ENCODE measurements around the gene KLF18.
"Not testable (repeated sequence)": the region's sequence is repeated elsewhere in the genome, so short reads cannot be mapped to it uniquely, and the experiment has no call there.

Gene KLF18

DNA sequence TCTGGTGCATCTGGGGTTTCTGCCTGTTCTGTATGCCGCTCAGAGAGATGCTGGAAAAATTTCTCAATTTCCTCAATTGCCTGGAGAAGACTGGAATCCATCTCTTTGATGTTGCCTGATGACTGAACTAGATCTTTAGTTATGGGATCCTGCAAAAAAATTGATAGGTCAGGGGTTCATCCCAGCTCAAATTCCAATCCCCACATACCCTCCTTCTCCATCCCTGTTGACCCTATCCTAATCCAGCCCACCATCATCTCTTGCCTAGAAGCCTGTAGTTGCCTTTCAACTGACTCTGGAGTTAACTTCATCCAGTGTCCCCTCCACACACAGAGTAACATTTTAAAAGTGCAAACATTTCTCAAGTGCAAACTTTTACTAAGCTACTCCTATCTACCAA is at the start of gene KLF18:
KLF18 (minus strand) TSS at position 101 of the 400 bp plus-strand sequence; CDS start at position 101, 0 bp downstream.
- no peak for FAIRE-seq

DNA sequence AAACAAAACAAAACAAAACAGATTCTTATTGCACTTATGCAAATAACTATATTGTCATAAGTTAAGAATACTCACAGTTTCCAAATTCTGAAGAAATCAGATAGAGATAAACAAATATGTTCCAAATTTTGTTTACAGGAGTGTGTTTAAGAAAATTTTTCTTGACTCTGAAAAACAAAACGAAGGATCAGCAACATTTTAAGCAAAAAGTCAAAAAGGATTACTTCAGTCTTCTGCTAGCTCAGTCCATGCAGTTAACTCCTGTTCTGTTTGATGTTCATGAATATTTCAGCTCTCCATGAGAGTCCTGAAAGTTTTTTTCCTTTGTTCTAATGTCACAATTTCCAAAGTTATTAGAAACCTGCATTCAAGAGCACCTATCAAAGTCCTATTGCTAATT is 33.2 kb upstream of the KLF18 start:
- no peak for FAIRE-seq

DNA sequence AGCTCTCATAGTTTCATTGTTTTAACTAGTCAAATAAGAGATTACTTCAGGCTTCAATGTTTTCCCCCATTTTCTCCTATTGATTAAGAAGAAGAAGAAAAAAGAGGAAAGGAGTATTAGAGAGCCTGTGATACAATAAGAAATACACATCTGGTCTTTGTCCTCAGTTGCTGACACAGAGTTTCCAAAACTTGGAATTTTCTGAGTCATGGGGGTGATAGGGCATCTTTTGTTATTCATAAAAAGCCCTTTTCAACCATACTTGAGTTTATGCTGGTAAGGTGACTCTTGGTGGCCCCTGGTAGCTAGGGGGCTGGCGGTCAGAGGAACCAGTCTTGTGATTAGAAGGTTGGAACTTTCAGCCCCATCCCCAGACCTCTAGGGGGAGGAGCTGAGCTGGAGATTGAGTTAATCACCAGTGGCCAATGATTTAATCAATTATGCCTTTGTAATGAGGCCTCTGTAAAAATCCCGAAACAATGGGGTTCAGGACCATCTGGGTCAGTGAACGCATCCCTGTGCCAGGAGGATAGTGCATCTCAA is 28.9 kb upstream of the KLF18 start:
- no peak for FAIRE-seq

DNA sequence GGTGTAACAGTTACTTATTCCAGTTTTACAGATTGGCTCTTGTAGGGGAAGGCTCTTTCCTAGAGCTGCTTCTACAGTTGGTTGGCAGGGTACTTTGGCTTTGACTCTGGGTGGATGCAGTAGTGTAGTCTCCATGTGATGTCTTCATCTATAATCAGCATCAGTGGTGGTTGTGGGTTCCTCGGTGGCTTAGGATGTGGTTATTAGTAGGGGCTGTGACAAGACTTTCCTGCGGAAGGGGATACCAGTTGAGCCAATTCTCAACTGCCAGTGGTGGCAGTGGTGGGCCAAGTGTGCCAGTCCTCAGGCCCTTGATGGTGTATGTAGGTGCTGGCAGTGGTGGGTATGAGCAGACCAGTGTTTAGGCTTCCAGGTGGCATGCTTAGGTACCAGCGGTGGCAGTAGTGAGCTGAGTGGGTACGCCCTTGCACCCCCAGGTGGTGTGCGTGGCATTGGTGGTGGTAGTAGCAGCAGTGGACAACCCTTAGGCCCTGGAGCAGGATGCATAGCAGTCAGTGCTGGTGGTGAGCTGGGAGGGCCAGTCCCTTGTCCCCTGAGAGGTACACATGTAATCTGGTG is 27.2 kb upstream of the KLF18 start:
- FAIRE-seq = no peak

DNA sequence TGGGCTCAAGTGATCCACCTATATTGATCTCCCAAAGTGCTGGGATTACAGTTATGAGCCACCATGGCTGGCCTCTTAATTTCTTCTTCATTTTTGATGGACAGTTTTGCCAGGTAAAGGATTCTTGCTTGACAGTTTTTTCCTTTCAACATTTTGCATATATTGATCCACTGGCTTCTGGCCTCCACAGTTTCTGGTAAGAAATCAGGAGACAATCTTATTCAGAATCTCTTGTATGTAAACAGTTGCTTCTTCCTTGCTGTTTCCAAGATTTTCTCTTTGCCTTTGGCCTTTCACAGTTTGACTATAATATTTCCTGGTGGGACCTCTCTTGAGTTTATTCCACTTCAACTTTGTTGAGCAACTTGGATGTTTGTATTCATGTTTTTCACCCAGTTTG is 20.1 kb upstream of the KLF18 start:
- no peak for FAIRE-seq

DNA sequence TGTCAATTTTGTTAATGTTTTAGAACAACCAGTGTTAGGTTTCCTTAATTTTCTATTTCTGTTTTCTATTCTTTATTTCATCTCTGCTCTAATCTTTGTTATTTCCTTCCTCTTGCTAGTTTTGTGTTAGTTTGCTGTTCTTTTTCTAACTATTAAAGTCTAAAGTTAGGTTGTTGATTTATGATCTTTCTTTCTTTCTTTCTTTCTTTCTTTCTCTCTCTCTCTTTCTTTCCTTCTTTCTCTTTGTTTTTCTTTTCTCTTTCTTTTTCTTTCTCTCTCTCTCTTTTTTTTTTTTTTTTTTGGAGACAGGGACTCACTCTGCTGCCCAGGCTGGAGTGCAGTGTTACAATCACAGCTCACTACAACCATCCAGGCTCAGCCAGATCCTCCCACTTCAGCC is 17.4 kb upstream of the KLF18 start:
- no peak for FAIRE-seq

DNA sequence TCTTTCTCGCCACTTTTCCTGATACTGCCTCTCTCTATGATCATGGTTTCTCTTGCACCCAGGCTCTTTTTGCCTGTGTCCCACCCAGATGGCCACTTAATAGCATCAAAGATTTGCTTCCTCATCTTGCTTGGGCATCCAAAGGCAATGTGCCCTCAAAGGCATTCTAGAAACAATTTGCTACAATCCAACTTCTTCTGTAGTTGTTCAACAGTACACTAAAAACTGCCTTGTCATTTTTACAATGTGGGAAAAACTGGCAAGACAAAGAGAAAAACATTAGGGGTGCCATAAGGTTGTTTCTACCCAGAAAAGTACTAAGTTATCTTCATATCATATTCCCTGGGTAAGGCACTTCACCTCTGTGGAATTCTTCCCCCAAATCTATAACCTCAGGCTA is 16.5 kb upstream of the KLF18 start:
- FAIRE-seq = no peak

DNA sequence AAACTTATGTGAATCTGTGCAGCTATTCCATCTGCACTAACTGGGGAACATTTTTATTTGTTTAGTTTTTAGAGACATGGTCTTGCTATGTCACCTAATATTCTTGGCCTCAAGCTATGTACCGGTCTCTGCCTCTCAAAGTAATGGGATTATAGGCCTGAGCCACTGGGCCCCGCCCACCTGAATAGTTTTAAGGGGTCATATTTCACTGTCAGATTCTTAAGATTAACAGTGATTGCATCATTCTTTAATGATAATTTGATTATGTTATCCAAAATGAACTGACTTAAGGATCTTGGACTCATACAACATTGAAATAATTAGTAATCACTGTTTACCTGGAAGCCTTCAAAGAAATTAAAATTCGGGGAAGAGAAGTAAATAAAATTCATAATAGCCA is 12.6 kb upstream of the KLF18 start:
- no peak for FAIRE-seq

DNA sequence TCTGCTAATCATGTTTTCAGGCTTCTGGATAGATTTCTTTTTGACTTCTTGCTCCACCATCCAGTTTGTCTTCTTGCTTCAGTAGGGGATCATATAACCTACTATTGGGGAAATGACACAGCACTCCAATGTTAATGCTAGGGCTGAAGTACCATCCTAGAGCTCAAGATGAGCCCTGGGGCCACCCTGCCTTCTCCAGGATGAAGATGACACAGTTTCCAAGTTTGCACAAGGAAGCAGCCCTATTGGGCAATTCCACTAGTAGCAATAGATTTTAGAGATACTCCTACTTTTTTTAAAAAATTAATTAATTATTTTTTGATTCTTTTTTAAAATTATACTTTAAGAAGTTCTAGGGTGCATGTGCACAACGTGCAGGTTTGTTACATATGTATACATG is 11.3 kb upstream of the KLF18 start:
- no peak for FAIRE-seq

DNA sequence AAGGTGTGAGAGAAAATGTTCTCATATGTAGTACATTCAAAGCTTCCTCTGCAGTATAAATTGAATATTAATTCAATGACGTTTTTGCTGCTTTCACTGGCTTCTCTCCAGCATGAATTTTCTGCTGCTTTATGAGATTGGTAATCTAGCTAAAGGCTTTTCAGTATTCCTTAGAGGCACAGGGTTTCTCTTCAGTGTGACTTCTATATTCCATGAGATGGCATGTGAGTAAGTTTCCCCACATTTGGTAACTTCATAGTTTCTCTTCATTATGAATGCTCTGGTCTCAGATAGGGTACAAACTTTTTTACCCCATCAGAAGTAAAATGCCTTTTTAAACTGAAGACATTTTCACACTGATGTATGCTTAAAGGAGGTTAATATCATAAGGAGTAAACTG is 10.4 kb upstream of the KLF18 start:
- no peak for FAIRE-seq

DNA sequence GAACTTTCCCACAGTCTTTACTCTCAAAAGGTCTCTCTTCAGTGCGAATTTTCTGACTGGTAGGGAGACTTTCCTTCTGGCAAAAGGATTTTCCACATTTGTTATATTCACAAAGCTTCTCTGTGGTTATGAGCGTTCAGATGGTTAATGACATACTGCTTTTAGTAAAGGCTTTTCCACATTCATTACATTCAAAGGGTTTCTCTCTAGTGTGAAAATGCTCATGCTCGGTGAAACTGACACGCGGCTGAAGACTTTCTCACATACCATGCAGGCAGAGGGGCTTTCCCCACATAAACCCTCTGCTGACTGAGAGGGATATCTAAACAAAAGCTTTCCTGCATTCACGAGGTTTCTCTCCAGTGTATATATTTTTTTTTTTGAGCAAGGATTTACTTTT is 9.9 kb upstream of the KLF18 start:
- FAIRE-seq = no peak

DNA sequence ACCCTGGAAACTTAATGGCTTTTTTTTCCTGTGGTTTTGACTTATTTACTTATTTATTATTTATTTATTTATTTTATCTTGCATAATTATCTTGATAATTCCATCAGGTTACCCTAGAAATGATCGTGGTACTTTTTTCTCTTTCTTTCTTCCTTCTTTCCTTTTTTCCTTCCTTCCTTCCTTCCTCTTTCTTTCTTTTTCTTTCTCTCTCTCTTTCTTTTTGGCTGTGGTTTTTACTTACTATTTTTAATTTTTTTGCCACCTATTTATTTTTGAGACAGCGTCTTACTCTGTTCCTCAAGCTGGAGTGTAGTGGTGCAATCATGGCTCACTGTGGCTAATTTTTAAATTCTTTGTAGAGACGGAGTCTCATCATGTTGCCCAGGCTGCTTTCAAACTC is 6.2 kb upstream of the KLF18 start:
- FAIRE-seq = no peak

DNA sequence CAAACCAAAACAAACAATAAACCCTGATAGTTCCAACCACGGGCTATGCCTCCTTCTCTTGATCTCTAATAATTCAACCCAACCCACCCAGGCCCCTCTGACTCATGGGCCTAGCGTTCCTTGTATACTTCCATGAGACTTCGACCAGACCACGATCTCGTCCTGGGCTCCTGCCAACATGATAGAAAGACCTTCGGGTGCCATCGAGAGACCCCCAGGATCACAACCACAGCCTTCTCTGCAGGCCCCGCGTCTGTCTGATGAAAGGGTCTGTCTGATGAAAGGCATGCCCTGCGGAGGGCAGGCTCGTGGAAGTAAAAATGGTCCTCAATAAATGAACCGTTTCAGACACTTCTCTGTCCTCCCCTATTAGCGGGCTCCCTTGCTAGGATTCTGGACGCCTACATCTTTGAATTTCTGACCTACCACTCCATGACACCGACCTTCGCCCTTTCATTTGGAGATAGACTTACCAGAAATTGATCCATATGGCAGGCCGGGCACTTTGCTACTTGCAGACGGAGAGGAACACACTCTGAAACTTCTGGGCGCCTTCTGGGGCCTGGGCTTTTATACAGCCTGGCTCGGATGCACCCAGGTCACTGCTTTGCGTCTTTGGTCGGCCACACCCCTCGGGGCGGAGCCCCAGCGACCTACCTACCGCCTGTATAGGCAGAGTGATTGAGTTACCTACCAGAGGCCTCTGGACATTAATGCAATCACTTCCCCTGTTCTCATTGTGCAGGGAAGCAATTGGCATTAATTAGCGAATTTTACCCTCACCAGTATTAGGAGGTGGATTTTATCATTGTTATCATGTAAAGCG is 5.3 kb upstream of the KLF18 start:
- FAIRE-seq = no peak

DNA sequence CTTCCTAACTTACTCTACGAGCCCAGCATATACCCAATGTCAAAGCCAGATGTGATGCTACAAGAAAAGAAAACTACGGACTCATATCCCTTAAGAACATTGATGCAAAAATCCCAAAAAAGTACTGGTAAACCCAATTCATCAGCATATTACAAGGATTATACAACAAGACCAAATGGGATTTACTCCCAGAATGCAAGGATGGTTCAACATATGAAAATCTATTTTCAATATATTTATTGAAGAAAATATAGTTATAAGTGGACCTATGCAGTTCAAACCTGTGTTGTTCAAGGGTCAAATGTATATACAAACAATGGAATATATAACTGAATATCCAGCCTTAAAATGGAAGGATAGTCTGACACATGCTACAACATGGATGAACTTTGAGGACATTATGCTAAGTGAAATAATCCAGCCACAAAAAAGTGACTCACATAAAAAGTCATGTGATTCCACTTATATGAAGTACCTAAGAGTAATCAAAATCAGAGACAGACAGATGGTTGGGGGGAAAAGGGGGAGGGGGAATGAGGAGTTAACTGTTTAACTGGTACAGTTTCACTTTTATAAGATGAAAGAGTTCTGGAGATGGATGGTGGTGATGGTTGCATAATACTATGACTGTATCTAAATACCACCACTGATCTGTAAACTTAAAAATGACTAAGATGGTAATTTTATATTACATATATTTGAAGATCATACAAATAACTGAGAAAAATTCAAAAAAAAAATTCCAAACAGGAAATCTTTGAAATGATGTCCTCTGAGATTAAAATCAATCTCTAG is 3.7 kb upstream of the KLF18 start:
- no peak for FAIRE-seq

DNA sequence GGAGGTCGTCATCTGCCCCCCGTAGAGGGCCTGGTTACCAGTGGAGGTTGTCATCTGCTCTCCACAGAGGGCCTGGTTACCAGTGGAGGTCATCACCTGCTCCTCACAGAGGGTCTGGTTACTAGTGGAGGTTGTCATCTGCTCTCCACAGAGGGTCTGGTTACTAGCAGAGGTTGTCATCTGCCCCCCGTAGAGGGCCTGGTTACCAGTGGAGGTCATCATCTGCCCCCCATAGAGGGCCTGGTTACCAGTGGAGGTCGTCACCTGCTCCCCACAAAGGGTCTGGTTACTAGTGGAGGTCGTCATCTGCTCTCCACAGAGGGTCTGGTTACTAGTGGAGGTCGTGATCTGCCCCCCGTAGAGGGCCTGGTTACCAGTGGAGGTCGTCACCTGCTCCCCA is 1.9 kb downstream of the KLF18 start:
- not testable (repeated sequence) for FAIRE-seq

DNA sequence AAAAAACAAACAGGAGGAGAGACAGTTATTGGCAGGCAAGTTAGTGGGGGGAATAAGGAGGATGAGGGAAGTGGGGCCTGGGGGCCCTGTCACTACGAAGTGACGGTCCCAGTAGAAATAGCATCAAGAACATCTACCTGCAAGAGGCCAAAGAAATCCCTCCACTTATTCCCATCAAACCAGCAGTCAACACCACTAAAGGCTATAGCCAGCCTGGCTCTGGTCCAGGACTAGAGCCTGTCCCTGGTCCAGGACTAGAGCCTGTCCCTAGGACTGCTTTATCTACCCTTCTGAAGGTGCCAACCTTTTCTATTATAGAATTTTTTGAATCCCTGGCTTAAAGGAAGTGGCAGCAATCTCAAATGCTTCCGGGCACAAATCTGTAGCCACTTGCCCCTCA is 3.2 kb downstream of the KLF18 start:
- FAIRE-seq = no peak

DNA sequence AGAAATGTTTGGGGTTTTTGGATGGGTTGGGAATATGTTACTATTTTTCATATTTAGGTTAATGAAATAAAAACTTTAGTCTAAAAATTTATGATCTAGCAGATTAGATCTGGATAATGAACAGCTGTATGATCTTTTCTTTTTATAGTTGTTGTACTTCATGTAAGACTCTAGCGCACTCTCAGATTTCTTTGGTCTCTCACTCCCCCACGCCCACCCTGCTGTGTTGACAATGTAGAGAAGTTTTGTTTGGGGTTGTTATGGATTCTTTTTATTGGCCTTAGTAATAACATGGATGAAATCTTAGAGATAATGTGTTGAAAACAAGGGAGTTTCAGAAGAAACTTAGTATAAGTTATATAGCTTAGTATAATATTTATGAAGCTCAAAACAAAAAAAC is 5.5 kb downstream of the KLF18 start:
- no peak for FAIRE-seq

DNA sequence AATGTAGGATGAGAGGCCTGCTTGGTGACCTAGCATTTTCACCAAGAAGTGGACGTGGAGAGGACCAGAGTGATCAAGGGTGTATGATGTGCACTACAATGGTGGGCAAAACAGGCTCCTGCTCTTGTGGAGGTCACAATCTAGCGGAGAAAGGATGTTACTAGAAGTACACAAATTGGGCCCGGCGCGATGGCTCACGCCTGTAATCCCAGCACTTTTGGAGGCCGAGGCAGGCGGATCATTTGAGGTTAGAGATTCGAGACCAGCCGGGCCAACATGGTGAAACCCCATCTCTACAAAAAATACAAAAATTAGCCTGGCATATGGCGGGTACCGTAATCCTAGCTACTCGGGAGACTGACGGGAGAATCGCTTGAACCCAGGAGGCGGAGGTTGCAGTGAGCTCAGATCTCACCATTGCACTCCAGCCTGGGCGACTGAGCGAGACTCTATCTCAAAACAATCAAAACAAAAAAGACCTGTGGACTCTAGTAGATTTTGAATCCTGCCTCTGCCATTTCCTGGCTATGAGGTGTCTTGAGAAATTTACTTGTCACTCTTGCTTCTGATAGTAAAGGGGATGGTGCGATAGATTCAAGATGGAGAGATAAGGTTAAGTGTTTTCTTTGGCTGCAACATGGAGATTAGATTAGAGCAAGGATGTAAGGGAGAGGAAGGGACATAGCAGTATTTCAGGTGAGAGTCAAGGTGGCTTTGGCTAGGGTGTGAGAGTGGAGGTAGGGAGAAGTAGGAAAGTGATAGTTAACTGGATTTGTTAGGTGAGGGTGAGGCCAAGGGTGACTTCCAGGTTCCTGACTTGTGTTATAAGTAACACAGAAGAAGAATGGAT is 7.1 kb downstream of the KLF18 start:
- FAIRE-seq = no peak

DNA sequence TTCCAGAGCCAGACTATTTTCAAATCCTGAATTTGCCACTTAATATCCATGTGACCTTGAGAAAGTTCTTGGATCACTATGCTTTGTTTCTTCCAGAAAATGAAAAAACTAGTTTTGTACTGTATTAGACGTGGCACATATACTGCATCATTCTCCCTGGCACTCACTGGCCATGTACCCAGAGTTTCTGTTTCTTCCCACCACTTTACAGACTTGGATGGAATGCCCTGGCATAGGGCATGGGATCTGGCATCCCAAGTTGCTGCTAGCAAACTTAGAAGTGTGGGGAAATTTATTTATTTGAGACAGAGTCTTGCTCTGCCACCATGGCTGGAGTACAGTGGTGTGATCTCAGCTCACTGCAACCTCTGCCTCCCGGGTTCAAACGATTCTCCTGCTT is 10.0 kb downstream of the KLF18 start:
- FAIRE-seq = no peak

DNA sequence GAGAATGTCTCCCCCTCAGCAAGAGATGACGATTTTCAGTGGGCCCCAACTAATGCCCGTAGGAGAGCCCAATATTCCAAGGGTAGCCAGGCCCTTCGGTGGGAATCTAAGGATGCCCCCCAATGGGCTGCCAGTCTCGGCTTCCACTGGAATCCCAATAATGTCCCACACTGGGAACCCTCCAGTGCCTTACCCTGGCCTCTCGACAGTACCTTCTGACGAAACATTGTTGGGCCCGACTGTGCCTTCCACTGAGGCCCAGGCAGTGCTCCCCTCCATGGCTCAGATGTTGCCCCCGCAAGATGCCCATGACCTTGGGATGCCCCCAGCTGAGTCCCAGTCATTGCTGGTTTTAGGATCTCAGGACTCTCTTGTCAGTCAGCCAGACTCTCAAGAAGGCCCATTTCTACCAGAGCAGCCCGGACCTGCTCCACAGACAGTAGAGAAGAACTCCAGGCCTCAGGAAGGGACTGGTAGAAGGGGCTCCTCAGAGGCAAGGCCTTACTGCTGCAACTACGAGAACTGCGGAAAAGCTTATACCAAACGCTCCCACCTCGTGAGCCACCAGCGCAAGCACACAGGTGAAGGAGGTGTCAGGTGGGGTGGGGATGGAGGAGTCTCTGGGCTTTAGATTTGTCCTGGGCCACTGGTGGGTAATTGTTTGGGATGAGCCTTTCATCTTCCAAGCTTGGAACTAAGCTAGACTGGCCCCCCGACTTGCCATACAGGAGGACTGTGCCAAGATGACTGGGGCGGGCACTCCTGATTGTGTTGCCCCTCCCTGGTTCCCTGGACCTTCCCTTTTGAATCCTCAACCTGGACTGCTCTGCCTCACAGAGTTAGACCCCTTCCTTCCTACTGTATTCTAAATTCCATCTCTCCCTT is 11.6 kb downstream of the KLF18 start:
- FAIRE-seq = no peak

DNA sequence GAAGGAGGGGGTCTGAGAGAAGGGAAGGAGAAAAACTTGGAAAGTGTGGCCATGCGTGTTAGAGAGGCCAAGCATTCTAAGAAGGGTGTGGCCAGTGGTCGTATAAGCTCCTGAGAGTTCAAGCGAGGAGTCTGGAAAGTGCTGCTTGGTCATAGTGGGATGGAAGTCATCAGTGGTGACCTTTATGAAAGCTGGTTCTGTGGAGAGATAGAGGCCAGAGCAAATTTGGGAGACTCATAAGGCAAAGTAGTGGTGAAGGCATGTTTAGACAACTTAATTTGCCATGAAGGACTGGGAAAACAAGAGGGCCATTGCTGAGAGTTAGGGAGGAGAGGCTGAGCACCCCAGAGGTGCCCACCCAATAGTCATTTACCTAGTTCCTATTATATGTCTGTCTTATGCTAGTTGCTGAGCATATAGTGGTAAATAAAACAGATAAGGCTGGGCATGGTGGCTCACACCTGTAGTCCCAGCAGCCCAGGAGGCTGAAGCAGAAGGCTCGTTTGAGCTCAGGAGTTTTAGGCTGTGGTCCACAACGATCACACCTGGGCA is 21.0 kb downstream of the KLF18 start:
- FAIRE-seq = no peak
